ENCODE data around the gene MIPEP.

MIPEP gene

GRCh38 chr13:23778002-23778652 is 111.1 kb downstream of the MIPEP start:
- no peak for DNase-seq (ENCODE audit: low read depth)
- no peak overlapping the region for H3K4me3 ChIP-seq (ENCODE audit: low read depth, low read length)
- peak; percentile 28 for TF ChIP-seq CTCF (IDR thresholded peaks at IDR 0.05; ENCODE audit: low read depth, low read length, missing control alignments)

- no peak overlapping the region for H3K4me3 ChIP-seq (ENCODE audit: low read depth, low read length)
- TF ChIP-seq CTCF (IDR thresholded peaks at IDR 0.05; ENCODE audit: low read depth, low read length, missing control alignments): no peak
- DNase-seq (ENCODE audit: low read depth): no peak
These were observed 111.7 kb downstream of the MIPEP start for GRCh38 chr13:23777575-23777870.

GRCh38 chr13:23776698-23777574 is 112.3 kb downstream of the MIPEP start:
- peak; percentile 48 for DNase-seq (ENCODE audit: low read depth)
- TF ChIP-seq CTCF (IDR thresholded peaks at IDR 0.05; ENCODE audit: low read depth, low read length, missing control alignments): no peak
- H3K4me3 ChIP-seq (ENCODE audit: low read depth, low read length): no peak overlapping the region; the same call in 1 of the 2 replicates

GRCh38 chr13:23772717-23773116 is 116.5 kb downstream of the MIPEP start:
- no peak overlapping the region for H3K4me3 ChIP-seq (ENCODE audit: low read depth, low read length)
- DNase-seq (ENCODE audit: low read depth): no peak
- TF ChIP-seq CTCF (IDR thresholded peaks at IDR 0.05; ENCODE audit: low read depth, low read length, missing control alignments): no peak

GRCh38 chr13:23771956-23772355 is 117.2 kb downstream of the MIPEP start:
- no peak overlapping the region for H3K4me3 ChIP-seq (ENCODE audit: low read depth, low read length)
- no peak for TF ChIP-seq CTCF (IDR thresholded peaks at IDR 0.05; ENCODE audit: low read depth, low read length, missing control alignments)
- no peak for DNase-seq (ENCODE audit: low read depth)

GRCh38 chr13:23771552-23771951 is 117.6 kb downstream of the MIPEP start:
- no peak overlapping the region for H3K4me3 ChIP-seq (ENCODE audit: low read depth, low read length)
- no peak for TF ChIP-seq CTCF (IDR thresholded peaks at IDR 0.05; ENCODE audit: low read depth, low read length, missing control alignments)
- DNase-seq (ENCODE audit: low read depth): peak; percentile 72
